SKM-1 treated with dmso at 0.1 percent for 144 hours (cell line): ENCODE measurements around the gene SLC17A3.

ENCODE experiments used
- DNase-seq: peaks from one replicate; lab custom pipeline; 2025; ENCODE audit not compliant: unreplicated experiment; lab: John Stamatoyannopoulos, UW

Gene SLC17A3

DNA sequence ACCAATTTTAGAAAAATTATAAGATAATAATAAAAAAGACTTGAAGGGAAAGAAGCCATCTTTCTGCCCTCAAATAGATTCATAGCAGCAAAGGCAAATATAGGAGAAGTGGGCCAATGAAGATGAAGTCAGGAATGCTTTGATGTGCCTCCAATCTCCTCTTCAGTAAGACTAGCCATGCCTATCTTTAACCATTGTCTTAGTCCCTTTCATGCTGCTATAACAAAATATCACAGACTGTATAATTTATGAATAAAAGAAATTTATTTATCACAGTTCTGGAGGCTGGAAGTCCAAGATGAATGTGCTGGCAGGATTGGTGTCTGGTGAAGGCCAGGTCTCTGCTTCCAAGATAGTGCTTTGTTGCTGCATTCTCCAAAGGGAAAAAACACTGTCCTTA is 18.8 kb upstream of the SLC17A3 start:
- no peak for DNase-seq

DNA sequence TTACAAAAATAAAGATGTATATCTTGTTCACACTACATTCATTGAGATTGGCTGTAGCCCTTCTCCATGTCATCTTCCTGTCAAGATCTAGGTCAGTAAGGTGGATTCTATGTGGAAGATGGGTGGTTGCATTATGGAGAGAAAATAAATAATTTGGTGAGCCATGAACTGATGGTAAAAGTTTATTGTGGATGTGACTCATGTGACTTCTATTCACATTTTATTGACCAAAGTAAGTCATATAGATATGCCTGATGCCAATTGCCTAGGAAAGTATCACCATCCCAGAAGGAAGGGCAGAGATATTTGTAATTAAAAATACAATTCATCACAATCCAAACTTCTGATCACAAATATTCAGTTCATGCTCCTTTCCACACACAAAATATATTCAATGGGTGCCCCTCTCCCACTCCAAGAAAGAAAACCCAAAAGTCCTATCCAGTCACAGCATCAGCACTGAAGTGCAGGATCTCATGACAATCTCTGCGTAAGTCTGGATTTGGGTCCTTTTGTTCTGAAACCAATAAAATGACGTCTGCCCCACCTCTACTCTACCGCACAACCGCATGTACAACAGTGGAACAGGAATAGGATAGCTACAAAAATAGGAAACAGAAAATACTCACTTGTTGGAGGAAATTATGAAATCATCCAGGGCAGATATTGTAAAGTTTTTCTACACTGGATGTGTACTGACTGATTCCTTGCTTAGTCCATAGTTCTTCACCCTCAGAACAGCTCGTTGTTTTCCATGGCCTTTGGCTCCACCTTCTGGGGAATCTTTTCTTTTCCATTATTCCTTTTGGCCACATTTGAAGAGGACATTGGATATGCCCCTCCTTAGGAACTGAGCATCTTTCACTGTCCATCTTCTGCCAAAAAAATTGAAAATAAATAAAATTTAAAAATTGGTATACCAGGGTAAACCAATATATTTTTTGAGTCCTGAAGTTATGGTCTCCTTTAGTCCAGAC is 16.1 kb upstream of the SLC17A3 start:
- DNase-seq, result no peak

DNA sequence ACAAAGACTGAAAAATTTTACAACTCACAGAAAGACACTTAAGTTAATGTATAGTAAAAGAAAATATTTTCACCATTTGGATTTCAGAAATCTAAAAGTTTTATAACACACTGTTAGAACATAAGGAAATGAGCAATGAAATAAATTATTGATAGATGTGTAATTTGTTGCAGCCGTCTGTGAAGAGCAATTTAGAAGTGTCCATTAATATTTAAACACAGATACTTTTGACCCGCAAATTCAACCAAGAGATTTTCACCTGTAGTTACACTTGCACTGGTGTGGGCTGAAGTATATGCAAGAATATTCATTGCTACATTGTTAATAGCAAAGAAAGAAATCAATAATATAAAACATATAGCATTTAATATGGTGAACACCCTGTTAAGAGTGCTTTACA is 14.6 kb upstream of the SLC17A3 start:
- no peak for DNase-seq

DNA sequence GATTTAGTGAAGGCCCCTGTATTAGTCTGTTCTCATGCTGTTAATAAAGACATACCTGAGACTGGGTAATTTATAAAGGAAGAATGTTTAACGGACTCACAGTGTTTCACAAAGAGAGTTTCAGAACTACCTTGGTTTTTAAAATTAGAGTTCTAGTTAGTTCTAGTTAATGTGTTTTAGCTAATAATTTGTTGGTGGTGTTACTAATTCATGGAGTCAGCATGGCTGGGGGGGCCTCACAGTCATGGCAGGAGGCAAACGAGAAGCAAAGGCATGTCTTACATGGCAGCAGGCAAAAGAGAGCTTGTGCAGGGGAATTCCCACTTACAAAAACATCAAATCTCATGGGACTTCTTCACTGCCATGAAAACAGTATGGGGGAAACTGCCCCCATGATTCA is 12.0 kb upstream of the SLC17A3 start:
- DNase-seq, result no peak

DNA sequence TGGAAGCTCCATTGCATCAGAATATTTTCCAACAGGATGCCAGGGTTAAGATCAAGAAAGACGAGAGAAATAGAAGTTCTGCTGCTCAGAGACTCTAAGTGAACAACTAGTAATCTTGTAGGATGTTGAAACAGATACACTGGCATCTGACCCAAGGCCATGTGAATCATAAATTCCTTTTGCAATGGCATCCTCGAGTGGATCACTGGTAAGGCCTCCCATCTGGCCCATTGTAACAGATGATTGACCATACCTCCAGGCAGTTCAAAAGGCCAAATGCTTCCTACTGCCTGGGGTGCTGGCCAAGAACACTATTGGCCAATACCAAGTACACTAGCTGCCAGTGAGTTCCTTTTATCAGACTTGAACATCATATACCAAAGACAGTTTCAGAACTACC is 9.9 kb upstream of the SLC17A3 start:
- DNase-seq, result peak; percentile 60

DNA sequence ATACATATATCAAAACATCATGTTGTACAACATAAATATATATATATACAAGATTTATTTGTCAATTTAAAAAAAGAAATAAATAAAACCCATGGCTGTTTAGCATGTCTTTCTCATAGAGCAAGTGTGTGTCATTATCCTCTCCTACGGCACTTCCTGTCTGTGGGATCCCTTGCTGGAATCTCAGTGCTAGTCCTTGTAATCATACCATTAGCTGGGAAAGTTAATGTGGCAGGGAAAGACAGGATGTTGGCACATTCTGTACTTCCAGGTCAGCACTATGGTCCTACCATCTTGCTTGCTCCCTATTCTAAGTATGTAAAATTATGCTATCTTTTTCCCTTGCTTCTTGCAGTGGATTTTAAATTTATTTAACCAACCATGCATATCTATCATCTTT is 9.5 kb upstream of the SLC17A3 start:
- DNase-seq, result no peak

DNA sequence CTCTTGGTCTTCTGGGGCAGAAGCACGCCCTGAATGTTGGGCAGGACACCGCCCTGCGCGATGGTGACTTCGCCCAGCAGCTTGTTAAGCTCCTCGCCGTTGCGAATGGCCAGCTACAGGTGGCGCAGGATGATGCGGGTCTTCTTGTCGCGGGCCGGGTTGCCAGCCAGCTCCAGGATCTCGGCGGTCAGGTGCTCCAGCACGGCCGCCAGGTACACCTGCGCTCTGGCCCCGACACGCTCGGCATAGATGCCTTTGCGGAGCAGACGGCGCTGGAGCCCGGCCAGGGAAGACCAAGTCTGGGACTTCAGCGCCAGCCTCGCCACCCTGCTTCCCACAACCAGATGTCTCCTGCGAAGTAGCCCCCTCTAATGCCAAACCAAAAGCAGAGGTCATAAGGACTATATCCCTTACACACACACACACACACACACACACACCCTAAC is 8.0 kb upstream of the SLC17A3 start:
- DNase-seq, result no peak

DNA sequence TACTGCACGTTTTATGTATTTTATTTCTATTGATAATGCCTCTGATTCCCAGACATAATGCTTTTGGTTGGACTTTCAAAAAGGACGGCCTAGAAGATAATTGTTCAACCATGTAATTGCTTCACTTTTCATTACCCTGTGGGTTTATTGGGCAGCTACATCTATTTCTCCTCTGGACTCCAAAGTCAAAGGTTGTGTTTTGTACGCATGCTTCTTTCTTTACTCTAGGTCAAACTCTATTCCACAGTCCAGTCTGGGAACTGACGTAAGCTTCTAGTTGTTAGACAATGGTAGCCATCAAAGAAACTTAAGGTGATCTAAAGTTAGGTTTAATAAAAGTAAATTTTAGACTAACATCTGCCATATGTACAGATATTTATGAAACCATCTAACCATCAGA is 6.6 kb upstream of the SLC17A3 start:
- DNase-seq, result no peak

DNA sequence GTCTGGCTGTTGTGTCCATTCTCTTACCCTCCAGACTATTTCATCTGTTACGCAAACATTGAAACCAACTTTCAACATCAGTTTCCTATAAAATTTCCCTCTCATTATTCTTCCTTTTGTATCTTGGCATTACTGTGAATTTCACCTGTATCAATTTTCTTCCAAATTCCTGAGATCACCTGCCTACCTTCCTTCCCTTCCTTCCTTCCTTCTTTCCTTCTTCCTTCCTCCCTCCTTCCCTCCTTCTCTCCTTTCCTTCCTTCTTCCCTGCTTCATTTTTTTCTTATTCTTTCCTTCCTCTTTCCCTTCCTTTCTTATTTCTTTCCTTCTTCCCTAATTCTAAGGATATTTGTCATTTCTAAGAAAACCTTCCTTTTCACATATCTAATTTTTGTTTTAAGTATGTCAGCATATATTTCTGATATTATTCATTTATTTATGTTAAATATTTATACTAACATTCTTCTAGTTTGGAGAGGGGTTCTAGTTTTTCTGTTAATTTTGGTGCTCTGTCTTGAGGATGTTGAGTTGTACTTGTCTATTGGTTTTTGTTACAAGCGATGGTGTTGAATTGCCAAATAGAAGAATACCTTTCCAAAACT is 4.8 kb upstream of the SLC17A3 start:
- DNase-seq, result no peak

DNA sequence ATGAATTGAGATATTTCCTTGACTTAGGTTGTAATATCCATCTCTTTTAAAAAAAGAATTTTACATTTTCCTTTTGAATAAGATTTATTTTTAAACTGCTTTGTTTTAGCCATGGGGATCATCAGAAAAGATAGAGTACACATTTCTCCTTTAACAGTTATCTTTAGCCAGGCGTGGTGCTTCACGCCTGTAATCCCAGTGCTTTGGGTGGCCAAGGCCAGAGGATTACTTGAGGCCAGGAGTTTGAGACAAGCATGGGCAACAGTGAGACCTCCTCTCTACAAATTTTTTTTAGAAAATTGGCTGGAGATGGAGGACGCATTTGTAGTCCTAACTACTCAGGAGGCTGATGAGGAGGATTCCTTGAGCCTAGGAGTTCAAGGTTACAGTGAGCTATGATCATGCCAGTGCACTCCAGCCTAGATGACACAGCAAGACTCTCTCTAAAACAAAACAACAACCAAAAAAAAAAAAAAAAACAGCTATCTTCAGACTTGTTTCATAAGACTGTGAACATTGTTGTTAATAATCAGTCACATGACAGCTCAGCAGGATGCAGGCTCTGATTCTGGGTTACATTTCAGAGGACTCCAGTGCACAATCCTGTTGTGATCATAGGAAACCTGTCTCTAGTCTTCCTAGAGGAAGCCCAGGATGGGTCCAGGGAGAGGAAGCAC is 2.0 kb upstream of the SLC17A3 start:
- DNase-seq, result no peak

DNA sequence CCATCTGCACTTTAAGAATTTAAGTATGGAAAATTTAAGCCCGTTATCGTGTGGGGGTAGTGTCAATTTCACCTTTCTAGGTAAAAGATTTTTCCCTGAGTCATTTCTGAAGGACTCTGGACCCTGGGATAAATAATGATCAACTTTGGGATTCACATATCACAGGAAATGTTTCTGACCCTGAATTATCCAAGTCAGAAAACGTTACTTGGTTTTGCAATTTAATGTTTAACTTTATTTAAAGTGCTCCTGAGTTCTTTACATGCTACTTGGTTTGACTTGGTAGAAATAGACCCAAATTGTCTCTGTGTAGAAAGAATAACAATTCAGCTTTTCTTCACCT is 1.5 kb upstream of the SLC17A3 start:
- DNase-seq, result no peak

DNA sequence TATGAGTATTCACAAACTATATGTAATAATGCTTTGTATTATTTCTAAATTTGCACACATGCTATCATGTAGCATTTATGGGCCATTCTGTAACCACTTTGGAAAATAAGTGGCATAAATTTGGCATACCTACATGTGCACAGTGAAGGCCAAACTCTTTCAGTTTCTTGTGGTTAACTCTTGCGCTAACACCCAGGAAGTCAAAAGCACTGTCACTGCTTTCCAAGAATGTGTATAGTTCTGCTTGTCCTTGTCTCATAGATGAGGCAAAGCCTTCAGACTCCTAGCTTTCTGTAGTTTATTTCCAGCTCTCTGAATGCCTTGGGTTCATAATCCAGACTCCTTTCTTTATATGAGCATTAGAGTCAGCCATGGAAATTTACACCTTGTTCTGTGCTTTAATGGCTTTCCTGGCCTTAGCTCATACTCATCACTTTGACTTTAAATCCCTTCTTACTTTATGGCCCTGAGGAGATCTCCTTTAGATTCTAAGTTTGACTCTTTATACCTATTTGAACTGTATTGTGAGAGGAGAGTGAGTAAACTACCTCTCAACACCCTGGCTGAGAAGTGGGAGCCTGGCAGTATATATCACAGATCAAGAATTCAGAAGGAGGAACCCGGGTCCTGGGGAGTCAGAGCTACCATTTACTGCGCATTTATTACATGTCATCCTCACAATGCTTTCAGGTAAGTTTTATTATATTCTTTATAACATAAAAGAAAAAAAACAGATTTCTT is 949 bp upstream of the SLC17A3 start:
- DNase-seq, result peak; percentile 60

DNA sequence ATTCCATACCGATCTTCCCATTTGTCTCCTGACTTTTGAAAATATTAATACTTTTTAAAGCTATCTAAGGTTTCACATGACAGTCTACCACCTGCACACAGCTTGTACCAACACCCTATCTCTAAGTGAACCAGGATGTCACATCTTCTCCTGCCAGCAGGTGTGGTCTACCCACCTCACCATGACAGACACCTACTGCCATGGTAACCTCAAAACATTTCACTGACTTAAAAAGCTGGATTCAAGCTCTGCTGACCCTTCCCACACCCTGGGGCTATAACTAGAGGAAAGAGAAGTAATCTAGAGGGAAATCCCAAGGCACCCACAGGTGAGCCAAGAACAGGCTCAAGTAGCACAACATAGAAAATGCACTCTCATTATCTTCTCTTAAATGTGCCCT is 1.2 kb downstream of the SLC17A3 start:
- DNase-seq, result no peak

DNA sequence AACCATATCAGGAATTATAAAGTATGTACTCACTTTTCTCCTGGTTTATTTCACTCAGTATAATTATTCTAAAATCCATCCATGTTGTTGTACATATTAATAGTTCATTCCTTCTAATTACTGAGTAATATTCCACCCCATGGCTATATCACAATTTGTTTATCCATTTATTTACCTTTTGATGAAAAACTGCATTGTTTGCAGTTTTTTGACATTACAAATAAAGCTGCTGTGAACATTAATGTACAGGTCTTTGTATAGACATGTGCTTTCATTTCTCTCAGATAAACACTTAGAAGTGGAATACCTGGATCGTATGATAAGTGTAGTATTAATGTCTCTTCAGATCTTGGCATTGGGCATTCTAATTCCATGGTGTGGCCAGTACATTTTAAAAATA is 4.2 kb downstream of the SLC17A3 start:
- no peak for DNase-seq

DNA sequence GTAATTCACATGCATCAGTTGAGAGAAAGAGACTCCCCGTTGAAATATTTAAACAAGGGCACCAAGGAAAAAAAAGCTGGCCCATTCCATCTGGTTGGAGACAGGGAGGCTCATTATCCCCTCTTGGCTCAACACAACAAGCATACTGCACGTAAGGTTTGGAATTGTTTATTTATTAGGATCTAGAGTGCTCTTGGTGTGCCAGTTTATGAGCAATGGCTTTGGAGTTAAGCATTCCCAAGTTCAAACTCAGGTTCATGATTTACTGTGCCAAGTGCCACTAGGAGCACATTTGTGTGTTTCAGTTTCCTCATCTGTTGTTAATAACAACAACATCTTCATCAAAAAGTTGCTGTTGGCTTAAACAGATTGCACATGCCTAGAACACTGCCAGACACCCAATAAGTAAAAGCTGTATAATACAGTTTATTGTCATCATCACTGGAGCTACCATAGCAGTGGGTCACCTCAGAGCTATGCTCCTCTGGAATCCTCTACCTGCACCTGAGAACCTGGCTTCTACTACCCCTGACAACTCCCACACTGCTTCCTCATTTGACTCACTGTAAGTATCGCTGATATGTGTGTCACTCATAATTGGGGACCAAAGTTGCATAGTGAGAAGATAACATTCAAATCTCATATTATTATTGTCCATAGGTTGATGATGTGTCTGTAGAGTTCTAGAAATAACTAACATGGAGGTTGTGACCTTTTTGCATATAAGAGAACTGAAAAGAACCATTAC is 5.4 kb downstream of the SLC17A3 start:
- DNase-seq, result no peak

DNA sequence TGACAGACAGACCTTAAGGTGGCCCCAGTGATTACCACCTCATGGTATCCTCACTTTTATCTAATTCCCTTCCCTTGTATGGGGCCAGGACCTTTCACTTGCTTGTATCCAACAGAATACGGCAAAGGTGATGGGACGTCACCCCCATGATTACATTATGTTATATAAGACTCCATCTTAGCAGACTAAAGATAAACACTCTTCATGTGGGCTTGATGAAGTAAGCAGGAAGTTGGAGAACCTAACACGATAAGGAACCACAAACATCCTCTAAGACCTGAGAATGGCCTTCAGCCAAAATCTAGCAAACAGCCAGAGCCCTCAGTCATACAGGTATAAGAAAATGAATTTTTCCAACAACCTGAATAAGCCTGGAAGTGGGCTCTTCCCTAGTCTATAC is 8.0 kb downstream of the SLC17A3 start:
- DNase-seq, result no peak

DNA sequence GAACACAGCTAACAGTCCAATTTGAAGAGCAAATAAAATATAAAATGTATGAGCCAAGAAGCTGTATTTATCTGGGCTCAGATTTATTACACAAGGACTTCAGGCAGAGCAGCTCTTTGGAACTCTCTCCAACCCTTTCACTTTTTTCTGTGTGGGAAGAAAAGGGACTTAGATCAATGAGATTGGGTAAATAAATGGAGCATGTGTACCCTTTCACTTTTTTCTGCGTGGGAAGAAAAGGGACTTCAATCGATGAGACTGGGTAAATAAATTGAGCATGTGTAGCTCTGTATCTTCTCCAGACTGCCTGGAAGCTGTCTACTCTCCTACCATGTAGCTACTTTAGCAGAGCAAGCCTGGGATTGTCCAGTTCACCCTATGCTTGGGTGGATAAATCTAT is 10.7 kb downstream of the SLC17A3 start:
- no peak for DNase-seq

DNA sequence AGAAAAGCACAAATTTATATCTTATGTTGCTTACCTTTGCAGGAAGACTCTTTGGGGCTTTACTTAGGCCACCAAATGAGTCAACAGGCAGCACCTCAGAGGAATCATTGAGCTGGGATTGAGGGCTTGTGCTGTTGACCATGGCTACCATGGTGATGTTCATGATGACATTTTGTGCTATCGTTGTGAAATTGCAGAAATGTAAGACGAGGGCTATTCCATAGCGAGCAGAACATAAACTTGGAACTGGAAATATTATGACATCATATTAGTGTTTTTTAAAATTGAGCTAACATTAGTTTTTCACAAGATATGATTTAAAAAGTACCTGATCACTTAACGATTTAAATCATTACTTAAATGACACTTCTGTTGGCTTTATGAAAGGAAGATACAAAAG is 11.8 kb downstream of the SLC17A3 start:
- DNase-seq, result no peak

DNA sequence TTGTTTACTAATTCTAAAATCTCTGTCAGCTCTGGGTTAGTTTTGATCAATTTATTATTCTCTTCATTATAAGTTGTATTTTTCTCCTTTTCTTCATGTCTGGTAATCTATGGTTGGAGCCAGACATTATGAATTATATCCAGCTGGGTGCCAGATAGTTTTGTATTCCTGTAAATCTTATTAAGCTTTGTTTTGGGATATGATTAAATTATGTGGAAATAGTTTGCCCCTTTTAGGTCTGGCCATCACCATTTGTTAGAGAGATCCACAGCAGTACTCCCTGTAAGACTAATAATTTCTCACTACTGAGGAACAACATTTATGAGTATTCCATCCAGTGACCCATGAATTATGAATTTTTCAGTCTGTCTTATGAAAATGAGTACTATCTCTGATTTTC is 21.3 kb downstream of the SLC17A3 start:
- no peak for DNase-seq

DNA sequence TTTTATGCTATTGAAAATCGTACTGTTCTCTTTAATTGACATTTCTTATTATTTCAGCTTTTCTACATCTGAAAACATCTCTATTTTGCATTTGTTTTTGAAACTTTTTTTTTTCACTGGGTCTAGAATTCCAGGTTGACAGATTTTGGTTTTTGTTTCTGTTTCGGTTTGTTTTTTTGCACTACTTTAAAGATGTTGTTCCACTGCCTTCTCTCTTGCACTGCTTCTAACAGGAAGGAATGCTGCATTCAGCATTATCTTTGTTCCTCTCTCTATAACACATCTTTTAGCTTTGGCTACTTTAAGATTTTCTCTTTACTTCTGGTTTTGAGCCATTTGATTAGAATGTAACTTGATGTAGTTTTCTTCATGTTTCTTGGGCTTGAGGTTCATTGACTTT is 22.1 kb downstream of the SLC17A3 start:
- DNase-seq, result no peak

DNA sequence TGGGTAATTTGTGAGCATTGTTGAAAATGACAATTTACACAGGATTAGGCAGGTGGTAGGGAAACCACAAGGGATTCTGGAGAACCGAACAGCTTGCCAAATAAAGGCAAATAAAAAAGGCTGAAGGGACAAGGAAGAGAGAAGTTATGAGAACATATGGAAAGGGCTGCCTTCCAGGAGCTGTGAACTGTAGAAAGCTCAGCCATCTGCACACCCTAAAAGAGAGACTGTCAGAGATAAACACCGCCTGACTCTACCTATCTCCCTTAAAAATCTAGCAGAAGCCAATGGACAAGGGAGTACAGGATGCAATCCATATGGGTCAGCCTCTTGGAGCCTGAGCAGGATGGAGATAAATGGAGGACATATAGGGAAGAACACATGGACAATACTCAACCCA is 29.5 kb downstream of the SLC17A3 start:
- DNase-seq, result no peak
